K562 (cell line): ENCODE data around the gene TSPAN32. TPM values are rescaled to one million over a fixed set of nuclear protein-coding genes. Genes with fewer than 3 reads are reported as not detected.
A peak's percentile ranks its signal among the peaks of the same experiment; 100 is the strongest.

ENCODE experiments used
- BRF1 ChIP-seq: IDR thresholded peaks from 3 replicates; pipeline ENCODE4 v1.6.1; 2011; ENCODE audit warnings: borderline replicate concordance, mild to moderate bottlenecking; ENCODE audit not compliant: insufficient read length; ENCODE audit errors: extremely low read depth
- DMBX1 ChIP-seq: fragments of 250-450 bp; sonication (Bioruptor Pico); IDR thresholded peaks from 2 replicates; pipeline ENCODE4 v1.8.0; 2022; ENCODE audit warnings: inconsistent platforms, mild to moderate bottlenecking, moderate library complexity, borderline replicate concordance
- E2F4 ChIP-seq: sonication (generic); formaldehyde crosslinking; IDR thresholded peaks from 2 replicates; pipeline ENCODE4 v1.8.0; 2022; ENCODE audit warnings: mild to moderate bottlenecking, low read depth, missing genetic modification reagents
- ERF ChIP-seq: fragments of 450-650 bp; formaldehyde crosslinking; IDR thresholded peaks from 2 replicates; pipeline ENCODE4 v1.4.0; 2020; ENCODE audit warnings: mild to moderate bottlenecking, mixed read lengths
- EWSR1 ChIP-seq: fragments of 450-650 bp; IDR thresholded peaks from 2 replicates; pipeline ENCODE4 v1.6.1; 2018; ENCODE audit warnings: borderline replicate concordance, mild to moderate bottlenecking, low read depth, moderate library complexity; ENCODE audit not compliant: partially characterized antibody
- FIP1L1 ChIP-seq: fragments of 200-400 bp; formaldehyde crosslinking; IDR thresholded peaks from 2 replicates; pipeline ENCODE4 v1.6.1; 2018; ENCODE audit warnings: mild to moderate bottlenecking, low read depth, low read length; ENCODE audit not compliant: poor library complexity, severe bottlenecking
- FOXO4 ChIP-seq: fragments of 450-650 bp; formaldehyde crosslinking; IDR thresholded peaks from 2 replicates; pipeline ENCODE4 v1.4.0; 2020; ENCODE audit warnings: mild to moderate bottlenecking, moderate library complexity
- KLF16 ChIP-seq: IDR thresholded peaks from 2 replicates; pipeline ENCODE4 v1.6.1; 2016; ENCODE audit warnings: antibody characterized with exemption
- SAFB2 ChIP-seq: fragments of 200-400 bp; formaldehyde crosslinking; IDR thresholded peaks from 2 replicates; pipeline ENCODE4 v1.6.1; 2018; ENCODE audit warnings: borderline replicate concordance, low read length, low read depth, moderate library complexity; ENCODE audit not compliant: severe bottlenecking
- SOX6 ChIP-seq: fragments of 450-650 bp; IDR thresholded peaks from 2 replicates; pipeline ENCODE4 v1.6.1; 2014; ENCODE audit warnings: mild to moderate bottlenecking
- SRSF3 ChIP-seq: fragments of 200-400 bp; formaldehyde crosslinking; IDR thresholded peaks from 2 replicates; pipeline ENCODE4 v1.6.1; 2016; ENCODE audit warnings: mild to moderate bottlenecking, low read length, moderate library complexity; ENCODE audit not compliant: insufficient read depth
- TCF3 ChIP-seq: sonication (generic); formaldehyde crosslinking; IDR thresholded peaks from 2 replicates; pipeline ENCODE4 v1.4.0; 2020; ENCODE audit warnings: mild to moderate bottlenecking, missing genetic modification reagents
- ZBED1 ChIP-seq: IDR thresholded peaks from 2 replicates; pipeline ENCODE4 v1.6.1; 2014
- ZNF133 ChIP-seq: fragments of 250-450 bp; sonication (Bioruptor Pico); IDR thresholded peaks from 2 replicates; pipeline ENCODE4 v1.4.0; 2020; ENCODE audit warnings: mild to moderate bottlenecking
- ZNF324 ChIP-seq: fragments of 250-450 bp; sonication (Bioruptor Pico); IDR thresholded peaks from 2 replicates; pipeline ENCODE4 v1.4.0; 2020; ENCODE audit warnings: mild to moderate bottlenecking
- ZSCAN32 ChIP-seq: fragments of 450-650 bp; formaldehyde crosslinking; IDR thresholded peaks from 2 replicates; pipeline ENCODE4 v1.4.0; 2020; ENCODE audit warnings: mild to moderate bottlenecking, moderate library complexity
- polyA plus RNA-seq, 8 experiments: library from polyadenylated mRNA; depleted of rRNA in 4 of 8; stranded (reverse) in 5 of 8; unstranded in 3 of 8; fragments of >200 nt; fragmentation: Nextera tagmentation in 2 of 8; fragmentation: Illumina TruSeq in 1 of 8; extraction: Ambion mirVana in 2 of 8; extraction: Trizol in 1 of 8; gene quantifications; 2 replicates each; pipeline versions ENCODE4 v1.2.1 to v1.2.3, GENCODE V29; 2011 to 2014; ENCODE audit warnings: inconsistent platforms in 1 of 8, missing spikeins in 1 of 8
- total RNA-seq, 7 experiments: library from RNA; depleted of rRNA in 6 of 7; stranded (reverse); fragments of >200 nt in 6 of 7; fragmentation: Illumina TruSeq in 2 of 7; extraction: Trizol in 2 of 7; gene quantifications; 2 replicates each; pipeline versions ENCODE4 v1.2.1 to v1.2.3, GENCODE V29; 2011 to 2021; ENCODE audit warnings: low replicate concordance in 1 of 7
- TF ChIP-seq, protein P1 (sequence below): sonication (generic); formaldehyde crosslinking; IDR thresholded peaks from 2 replicates; pipeline ENCODE4 v1.8.1; 2023; ENCODE audit warnings: mild to moderate bottlenecking, missing genetic modification reagents
- TF ChIP-seq, protein P2 (sequence below): fragments of 450-650 bp; IDR thresholded peaks from one replicate; pipeline ENCODE4 v1.6.1; 2018; ENCODE audit warnings: mild to moderate bottlenecking, moderate library complexity; ENCODE audit not compliant: partially characterized antibody
- TF ChIP-seq, protein P3 (sequence below): fragments of 150-350 bp; conservative IDR thresholded peaks from 2 replicates; pipeline ENCODE4 v1.6.1; 2014; ENCODE audit warnings: low read length

The TSPAN32 gene
- total and polyA plus RNA-seq, 9 of the 15 experiments (the other 6 are each of a cell fraction or from before 2014, with no cell fraction given), result 0.21 to 7.3 (median 2.6) TPM

DNA sequence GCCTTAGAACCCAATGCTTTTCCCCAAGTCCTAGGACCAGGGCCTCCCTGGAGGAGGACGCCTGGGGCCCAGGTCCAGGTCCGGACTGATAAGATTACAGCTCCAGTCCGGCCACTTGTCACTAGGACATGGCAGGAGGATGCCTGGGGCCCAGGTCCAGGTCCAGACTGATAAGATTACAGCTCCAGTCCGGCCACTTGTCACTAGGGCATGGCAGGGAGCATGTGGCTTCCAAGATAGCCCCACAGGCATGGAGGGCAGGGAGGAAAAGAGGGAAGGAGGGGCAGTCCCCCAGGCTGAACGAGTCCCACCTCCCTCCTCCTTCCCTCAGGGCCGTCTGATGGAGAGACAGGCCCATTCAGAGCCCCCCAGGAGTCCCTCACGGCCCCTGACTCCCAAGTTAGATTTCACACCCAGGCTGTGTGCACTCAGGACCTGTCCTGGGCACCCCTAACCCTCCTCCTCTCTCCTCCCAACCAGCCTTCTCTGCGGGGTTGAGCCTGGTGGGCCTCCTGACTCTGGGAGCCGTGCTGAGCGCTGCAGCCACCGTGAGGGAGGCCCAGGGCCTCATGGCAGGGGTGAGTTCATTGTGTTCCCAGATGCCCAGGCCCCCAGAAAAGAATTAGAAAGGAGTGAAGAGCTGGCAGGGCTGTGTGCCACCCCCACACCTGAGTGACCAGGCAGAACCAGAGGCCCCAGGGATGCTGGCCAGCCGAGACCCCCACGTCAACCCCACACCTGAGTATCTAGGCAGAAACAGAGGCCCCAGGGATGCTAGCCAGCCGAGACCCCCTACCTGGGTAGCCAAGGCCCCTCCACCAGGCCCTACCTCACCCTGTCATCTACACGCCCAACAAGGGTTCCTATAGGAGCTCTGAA is 2.1 kb downstream of the TSPAN32 start (continued):
- TF ChIP-seq E2F4, result no peak
- TF ChIP-seq SAFB2, result no peak
- no peak for TF ChIP-seq ZNF133 (CRISPR knock-in tag)
- no peak for TF ChIP-seq EWSR1
- TF ChIP-seq FIP1L1, result no peak
- TF ChIP-seq BRF1, result no peak
- TF ChIP-seq, protein P1, sequence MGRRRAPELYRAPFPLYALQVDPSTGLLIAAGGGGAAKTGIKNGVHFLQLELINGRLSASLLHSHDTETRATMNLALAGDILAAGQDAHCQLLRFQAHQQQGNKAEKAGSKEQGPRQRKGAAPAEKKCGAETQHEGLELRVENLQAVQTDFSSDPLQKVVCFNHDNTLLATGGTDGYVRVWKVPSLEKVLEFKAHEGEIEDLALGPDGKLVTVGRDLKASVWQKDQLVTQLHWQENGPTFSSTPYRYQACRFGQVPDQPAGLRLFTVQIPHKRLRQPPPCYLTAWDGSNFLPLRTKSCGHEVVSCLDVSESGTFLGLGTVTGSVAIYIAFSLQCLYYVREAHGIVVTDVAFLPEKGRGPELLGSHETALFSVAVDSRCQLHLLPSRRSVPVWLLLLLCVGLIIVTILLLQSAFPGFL, result no peak
- TF ChIP-seq, protein P2, sequence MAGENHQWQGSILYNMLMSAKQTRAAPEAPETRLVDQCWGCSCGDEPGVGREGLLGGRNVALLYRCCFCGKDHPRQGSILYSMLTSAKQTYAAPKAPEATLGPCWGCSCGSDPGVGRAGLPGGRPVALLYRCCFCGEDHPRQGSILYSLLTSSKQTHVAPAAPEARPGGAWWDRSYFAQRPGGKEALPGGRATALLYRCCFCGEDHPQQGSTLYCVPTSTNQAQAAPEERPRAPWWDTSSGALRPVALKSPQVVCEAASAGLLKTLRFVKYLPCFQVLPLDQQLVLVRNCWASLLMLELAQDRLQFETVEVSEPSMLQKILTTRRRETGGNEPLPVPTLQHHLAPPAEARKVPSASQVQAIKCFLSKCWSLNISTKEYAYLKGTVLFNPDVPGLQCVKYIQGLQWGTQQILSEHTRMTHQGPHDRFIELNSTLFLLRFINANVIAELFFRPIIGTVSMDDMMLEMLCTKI, result no peak
- peak; percentile 94 for TF ChIP-seq SOX6
- TF ChIP-seq ZSCAN32 (CRISPR knock-in tag), result no peak
- TF ChIP-seq ZNF324, result 0 out of 2 replicates have a peak, but pooled peaks have one; percentile 10
- TF ChIP-seq ERF (CRISPR knock-in tag), result 0 out of 2 replicates have a peak, but pooled peaks have one; percentile 62
- peak; percentile 92 for TF ChIP-seq DMBX1 (CRISPR knock-in tag)
- peak; percentile 99 for TF ChIP-seq KLF16
- TF ChIP-seq FOXO4 (CRISPR knock-in tag), result no peak; the same call in 1 of the 2 replicates
- TF ChIP-seq, protein P3, sequence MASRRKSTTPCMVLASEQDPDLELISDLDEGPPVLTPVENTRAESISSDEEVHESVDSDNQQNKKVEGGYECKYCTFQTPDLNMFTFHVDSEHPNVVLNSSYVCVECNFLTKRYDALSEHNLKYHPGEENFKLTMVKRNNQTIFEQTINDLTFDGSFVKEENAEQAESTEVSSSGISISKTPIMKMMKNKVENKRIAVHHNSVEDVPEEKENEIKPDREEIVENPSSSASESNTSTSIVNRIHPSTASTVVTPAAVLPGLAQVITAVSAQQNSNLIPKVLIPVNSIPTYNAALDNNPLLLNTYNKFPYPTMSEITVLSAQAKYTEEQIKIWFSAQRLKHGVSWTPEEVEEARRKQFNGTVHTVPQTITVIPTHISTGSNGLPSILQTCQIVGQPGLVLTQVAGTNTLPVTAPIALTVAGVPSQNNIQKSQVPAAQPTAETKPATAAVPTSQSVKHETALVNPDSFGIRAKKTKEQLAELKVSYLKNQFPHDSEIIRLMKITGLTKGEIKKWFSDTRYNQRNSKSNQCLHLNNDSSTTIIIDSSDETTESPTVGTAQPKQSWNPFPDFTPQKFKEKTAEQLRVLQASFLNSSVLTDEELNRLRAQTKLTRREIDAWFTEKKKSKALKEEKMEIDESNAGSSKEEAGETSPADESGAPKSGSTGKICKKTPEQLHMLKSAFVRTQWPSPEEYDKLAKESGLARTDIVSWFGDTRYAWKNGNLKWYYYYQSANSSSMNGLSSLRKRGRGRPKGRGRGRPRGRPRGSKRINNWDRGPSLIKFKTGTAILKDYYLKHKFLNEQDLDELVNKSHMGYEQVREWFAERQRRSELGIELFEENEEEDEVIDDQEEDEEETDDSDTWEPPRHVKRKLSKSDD, result no peak
- TF ChIP-seq SRSF3, result no peak
- peak; percentile 99 for TF ChIP-seq TCF3
- TF ChIP-seq ZBED1, result peak; percentile 84; the same call in 1 of the 2 replicates
